Panc1 (cell line): Measurements from ENCODE around the gene UGT1A7.

Experiments
- CTCF ChIP-seq: fragments of 450-650 bp; IDR thresholded peaks from 2 replicates; pipeline ENCODE4 v1.5.1; 2017; ENCODE audit warnings: mild to moderate bottlenecking
- TCF7L2 ChIP-seq: IDR thresholded peaks from 2 replicates; pipeline ENCODE4 v1.6.1; 2011; ENCODE audit warnings: mild to moderate bottlenecking, low read depth, low read length, inconsistent platforms
- TF ChIP-seq, protein P1 (sequence below), 2 experiments: IDR thresholded peaks; 2 replicates each; pipeline ENCODE4 v1.6.1; 2011 to 2012; ENCODE audit warnings: low read depth in 2 of 2, control low read depth in 1 of 2, low read length in 1 of 2, mild to moderate bottlenecking in 1 of 2, moderate library complexity in 1 of 2; ENCODE audit not compliant: insufficient read depth in 1 of 2

GRCh38 chr2:233689501-233689900 is 7.8 kb downstream of the UGT1A7 start:
- no peak for TF ChIP-seq CTCF
- TF ChIP-seq, protein P1, sequence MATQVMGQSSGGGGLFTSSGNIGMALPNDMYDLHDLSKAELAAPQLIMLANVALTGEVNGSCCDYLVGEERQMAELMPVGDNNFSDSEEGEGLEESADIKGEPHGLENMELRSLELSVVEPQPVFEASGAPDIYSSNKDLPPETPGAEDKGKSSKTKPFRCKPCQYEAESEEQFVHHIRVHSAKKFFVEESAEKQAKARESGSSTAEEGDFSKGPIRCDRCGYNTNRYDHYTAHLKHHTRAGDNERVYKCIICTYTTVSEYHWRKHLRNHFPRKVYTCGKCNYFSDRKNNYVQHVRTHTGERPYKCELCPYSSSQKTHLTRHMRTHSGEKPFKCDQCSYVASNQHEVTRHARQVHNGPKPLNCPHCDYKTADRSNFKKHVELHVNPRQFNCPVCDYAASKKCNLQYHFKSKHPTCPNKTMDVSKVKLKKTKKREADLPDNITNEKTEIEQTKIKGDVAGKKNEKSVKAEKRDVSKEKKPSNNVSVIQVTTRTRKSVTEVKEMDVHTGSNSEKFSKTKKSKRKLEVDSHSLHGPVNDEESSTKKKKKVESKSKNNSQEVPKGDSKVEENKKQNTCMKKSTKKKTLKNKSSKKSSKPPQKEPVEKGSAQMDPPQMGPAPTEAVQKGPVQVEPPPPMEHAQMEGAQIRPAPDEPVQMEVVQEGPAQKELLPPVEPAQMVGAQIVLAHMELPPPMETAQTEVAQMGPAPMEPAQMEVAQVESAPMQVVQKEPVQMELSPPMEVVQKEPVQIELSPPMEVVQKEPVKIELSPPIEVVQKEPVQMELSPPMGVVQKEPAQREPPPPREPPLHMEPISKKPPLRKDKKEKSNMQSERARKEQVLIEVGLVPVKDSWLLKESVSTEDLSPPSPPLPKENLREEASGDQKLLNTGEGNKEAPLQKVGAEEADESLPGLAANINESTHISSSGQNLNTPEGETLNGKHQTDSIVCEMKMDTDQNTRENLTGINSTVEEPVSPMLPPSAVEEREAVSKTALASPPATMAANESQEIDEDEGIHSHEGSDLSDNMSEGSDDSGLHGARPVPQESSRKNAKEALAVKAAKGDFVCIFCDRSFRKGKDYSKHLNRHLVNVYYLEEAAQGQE (IDR thresholded peaks at IDR 0.05; ENCODE audit: insufficient read depth in 1 of 2, low read depth in 2 of 2, low read length in 1 of 2), result no peak
- no peak for TF ChIP-seq TCF7L2
